Erythroblast (primary cell): ENCODE results near the gene PIK3R4.
A peak's percentile ranks its signal among the peaks of the same experiment; 100 is the strongest.

Source experiments
- DNase-seq, 2 experiments: peaks; one replicate each; lab custom pipeline; 2025; lab: John Stamatoyannopoulos, UW
- GATA1 ChIP-seq: IDR thresholded peaks from 2 replicates; pipeline ENCODE4 v1.6.1; 2011; ENCODE audit warnings: low read depth, mild to moderate bottlenecking, control low read depth, low read length, moderate library complexity
- POLR2A ChIP-seq: IDR thresholded peaks from 2 replicates; pipeline ENCODE4 v1.6.1; 2011; ENCODE audit warnings: mild to moderate bottlenecking, low read length

Gene PIK3R4

GRCh38 chr3:130746246-130747039 is at the start of gene PIK3R4:
Gene PIK3R4, minus strand, starts transcription at chr3:130746829. Its CDS starts 1,611 bp downstream, at chr3:130745218.
- TF ChIP-seq POLR2A: peak; percentile 92
- TF ChIP-seq GATA1: no peak

DNA sequence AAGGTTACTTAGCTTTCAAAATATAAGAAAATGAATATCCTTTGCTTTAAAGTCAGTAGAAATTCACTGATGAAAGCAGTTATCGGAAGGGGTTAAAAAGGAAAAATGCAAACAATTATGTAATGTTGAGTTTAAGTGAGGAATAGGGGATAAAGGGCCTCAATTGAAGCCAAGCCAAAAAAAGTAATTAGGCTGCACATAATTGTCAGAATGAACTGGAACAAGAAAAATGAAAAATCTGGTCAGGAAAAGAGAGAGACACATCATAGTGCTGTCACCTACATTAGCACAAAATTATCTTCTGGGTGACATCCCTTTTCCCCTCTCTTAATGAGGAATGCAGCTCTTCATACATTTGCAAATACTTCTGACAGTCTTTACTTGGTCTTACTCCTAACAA is 48.8 kb upstream of the PIK3R4 start:
- TF ChIP-seq POLR2A (no peak), GATA1 (no peak)
- no peak for DNase-seq

More at GRCh38 chr3:130746246-130747039, at the start of gene PIK3R4:
- DNase-seq: peak; percentile 98 to 99

DNA sequence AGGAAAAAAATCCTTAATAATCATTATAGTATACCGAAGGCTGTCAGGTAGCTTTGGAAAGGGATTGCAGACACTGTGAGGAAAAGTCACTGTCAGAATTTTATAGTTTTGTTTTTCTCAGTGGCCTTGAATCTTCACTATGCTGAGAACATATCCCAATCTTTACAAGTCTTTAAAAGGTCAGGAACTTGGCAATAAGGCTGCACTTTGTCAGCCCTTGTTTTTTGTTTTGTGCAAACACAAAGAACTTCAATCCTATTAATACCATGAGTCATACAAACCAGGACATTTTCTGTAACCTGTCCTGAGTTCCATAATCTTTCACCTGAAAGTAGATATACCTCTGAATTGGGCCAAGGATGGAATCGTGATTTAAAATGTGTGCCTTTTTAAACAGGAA is 45.6 kb upstream of the PIK3R4 start:
- TF ChIP-seq POLR2A (no peak), GATA1 (no peak)
- no peak for DNase-seq

GRCh38 chr3:130789782-130790322 is 43.2 kb upstream of the PIK3R4 start:
- no peak for TF ChIP-seq POLR2A
- no peak for TF ChIP-seq GATA1
- DNase-seq: peak; percentile 45 to 83

- peak in 1 of 2 experiments; percentile 16 for DNase-seq
- no peak for TF ChIP-seq GATA1
- no peak for TF ChIP-seq POLR2A
Measured at GRCh38 chr3:130787422-130788068, 40.9 kb upstream of the PIK3R4 start.

DNA sequence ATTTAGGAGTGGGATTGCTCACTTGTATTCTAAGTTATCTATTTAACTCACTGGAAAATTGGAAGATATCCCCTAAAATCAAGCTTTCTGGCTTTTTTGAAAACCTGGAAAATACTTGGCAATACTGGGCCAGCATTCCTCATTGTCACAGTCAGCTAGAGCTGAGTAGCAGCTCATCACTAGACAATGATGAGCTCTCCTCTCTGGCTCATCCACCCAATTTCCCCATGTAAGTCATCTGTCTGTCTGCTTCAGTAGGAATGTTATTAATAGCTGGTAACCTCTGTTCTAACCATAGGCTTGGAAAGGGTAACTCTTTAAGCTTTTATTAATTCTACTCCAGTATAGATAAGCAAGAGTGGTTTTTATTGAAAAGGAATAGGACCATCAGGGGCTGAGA is 39.7 kb upstream of the PIK3R4 start:
- TF ChIP-seq GATA1 (no peak), POLR2A (no peak)
- DNase-seq: no peak

- no peak for DNase-seq
- TF ChIP-seq POLR2A (no peak), GATA1 (no peak)
Measured at GRCh38 chr3:130783629-130784028, 37.0 kb upstream of the PIK3R4 start.

GRCh38 chr3:130779486-130779885 is 32.9 kb upstream of the PIK3R4 start:
- DNase-seq: no peak
- TF ChIP-seq POLR2A (no peak), GATA1 (no peak)

- TF ChIP-seq GATA1 (no peak), POLR2A (no peak)
- no peak for DNase-seq
Measured at GRCh38 chr3:130779031-130779430, 32.4 kb upstream of the PIK3R4 start.

- DNase-seq: no peak
- TF ChIP-seq GATA1: no peak
- TF ChIP-seq POLR2A: no peak
Measured at GRCh38 chr3:130773366-130773765, 26.7 kb upstream of the PIK3R4 start.

- peak in 1 of 2 experiments; percentile 7 for DNase-seq
Measured at GRCh38 chr3:130772129-130772528, 25.5 kb upstream of the PIK3R4 start.

GRCh38 chr3:130770644-130771043 is 24.0 kb upstream of the PIK3R4 start:
- no peak for TF ChIP-seq POLR2A
- TF ChIP-seq GATA1: no peak
- DNase-seq: no peak

More at GRCh38 chr3:130772129-130772528, 25.5 kb upstream of the PIK3R4 start:
- TF ChIP-seq POLR2A: no peak
- no peak for TF ChIP-seq GATA1

DNA sequence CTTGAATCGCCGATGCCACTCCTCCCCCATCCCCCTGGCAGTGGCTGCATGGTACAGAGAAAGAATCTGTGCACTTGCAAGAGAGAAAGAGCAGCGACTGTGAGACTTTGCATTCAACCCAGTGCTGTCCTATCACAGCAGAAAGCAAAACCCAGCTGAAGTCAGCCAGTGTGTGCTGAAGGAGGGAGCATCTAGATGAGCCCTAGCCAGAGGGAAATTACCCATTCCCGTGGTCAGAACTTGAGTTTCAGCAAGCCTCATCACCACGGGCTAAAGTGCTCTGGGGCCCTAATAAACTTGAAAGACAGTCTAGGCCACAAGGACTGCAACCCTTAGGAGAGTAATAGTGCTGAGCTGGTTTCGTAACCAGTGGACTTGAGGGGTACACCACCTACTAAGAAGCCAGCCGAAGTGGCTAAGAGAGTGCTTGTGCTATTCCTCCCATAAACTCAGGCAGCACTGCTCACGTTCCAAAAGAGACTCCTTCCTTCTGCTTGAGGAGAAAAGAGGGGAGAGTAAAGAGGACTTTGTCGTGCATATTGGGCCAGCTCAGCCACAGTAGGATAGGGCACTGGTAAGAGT is 15.2 kb upstream of the PIK3R4 start:
- no peak for DNase-seq
- TF ChIP-seq POLR2A: no peak
- no peak for TF ChIP-seq GATA1
